NCI-H1417 treated with DMSO at 0.1 percent for 48 hours (cell line): ENCODE data around the gene PER2.
"Not testable (repeated sequence)": the region's sequence is repeated elsewhere in the genome, so short reads cannot be mapped to it uniquely, and the experiment has no call there.

Experiments used
- DNase-seq: peaks from one replicate; lab custom pipeline; 2025; lab: John Stamatoyannopoulos, UW

PER2 gene

DNA sequence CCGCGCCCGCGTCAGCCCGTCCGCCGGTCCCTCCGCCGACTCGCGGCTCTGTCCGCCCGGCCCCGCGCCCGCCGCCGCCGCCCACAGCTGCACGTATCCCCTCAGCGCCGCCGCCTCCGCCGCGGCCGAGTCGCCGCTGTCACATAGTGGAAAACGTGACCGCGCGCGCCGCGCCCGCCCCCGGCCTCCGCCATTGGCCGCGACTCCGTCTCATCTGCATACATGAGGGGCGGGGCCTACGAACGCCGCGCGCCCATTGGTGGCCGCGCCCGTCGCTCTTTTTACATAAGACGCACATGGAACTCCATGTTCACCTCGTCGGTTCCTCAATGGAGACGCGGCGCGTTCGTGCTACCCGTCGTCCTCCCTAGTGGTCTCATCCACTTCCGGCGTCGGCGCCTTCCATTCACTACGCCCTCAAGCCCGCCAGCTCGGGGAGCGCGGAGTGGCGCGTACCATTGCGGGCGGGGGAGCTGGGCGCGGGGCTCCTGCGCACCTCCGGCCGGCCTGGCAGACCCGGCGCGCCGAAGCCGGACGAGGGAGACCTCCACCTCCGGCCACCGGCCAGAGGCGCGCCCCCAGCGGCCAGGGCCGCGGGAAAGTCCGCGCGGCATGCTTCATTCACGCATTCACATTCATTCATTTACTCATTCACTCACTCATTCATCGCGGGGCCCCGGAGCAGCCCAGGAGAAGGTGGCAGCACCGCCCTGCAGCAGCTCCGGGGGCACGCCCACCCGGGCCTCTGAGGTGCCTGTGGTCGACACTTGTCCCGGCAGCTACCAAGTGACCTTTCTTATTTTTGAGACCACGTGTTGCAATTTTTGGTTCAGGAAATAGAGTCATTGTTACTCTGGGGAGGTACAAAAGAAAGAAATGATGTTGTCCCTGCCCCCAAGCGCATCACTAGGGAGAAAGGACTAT is 502 bp upstream of the PER2 start:
- peak; percentile 92 for DNase-seq

DNA sequence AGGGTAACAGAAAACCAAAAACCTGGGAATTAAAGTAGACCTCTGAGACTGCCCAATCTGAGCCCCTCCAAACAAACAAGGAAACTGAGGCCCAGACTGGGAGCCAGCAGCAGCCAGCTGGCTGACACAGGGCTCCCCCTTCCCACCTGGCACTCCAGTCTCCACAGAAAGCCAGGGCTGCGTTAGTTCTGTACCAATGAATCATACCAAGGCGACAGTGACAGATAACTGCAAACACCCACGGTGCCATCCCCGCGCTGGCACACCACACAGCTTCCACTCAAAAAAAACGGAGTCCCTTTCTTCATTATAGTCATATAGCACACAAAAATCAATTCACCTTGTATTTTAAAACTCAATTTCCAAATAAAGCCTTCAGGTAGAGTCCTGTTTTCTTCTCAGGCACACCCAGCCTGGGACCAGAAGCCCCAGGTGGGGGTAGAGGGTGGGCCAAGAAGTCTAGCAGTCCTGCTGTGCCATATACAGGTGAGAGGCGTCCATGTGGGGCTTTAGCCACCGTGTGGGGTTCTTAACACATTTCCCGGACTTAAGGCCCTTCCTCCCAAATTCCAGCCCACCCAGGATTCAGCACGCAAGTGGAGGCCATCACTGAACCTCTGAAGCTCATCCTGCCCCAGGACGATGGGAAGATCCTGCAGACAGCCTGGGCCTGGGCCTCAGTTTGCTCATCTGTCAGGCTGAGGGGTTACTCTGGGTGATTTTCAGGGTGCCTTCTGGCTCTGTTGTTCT is 1.2 kb downstream of the PER2 start:
- no peak for DNase-seq

- DNase-seq = no peak
Measured at GRCh38 chr2:238286551-238286950, 1.9 kb downstream of the PER2 start.

DNA sequence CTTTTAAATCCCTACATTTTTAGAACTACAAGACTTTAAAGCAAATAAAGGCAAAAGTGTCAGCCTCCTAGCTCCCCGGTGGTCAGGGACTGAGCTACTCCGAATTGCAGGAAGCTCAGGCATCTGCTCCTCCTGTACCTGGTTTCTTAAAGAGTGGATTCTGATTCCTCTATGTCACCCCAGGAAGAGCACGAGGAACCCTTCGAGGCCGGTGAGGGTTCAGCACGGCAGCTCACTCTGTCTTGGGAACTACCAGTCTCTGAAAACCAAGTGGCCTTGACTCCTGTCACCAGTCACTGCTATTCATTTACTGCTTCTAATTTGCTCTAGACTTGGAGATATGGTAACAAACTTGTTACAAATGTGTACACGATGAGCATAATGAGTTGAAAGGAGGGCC is 2.3 kb downstream of the PER2 start:
- no peak for DNase-seq

DNA sequence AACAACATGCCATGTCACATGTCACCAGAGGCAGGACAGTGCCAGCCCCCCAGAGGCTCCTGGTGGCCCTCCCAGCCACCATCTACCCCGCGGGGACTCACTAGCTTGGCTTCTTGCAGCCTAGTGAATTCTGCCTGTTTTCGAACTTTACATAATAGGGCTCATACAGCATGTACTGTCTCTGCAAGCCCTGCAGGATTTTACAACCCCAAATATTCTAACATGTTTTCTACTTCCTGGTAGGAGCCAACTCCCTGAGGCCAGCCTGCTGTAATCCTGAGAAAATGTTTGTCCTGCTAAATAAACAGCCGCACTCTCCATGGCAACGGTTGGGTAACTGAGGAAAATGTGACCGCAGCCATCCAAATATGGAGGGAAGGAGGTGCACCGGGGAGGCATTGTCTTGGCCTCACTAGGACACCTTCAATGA is 2.7 kb downstream of the PER2 start:
- no peak for DNase-seq

GRCh38 chr2:238284802-238285515 is 3.5 kb downstream of the PER2 start:
- no peak for DNase-seq

- DNase-seq = no peak
Measured at GRCh38 chr2:238282861-238283738, 5.3 kb downstream of the PER2 start.

GRCh38 chr2:238281826-238282480 is 6.5 kb downstream of the PER2 start:
- no peak for DNase-seq

- no peak for DNase-seq
Measured at GRCh38 chr2:238280083-238280825, 8.2 kb downstream of the PER2 start.

DNA sequence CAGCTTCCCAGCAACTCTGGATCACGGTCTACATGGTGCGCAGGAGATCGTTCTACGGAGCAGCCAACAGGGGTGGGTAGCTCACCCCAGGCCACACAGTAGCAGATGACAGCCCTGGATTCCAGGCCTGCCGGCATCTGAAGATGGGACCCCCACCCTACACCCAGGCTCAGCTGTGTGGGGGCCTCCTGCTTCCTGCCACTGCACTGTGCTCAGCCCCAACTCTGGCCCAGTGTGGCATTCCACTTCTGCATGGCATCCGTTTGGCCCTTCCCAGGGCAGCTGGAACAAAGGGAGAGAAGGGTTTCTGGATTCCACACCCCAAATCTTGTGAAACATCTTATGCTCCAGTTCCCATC is 9.1 kb downstream of the PER2 start:
- DNase-seq = no peak

GRCh38 chr2:238278626-238279323 is 9.6 kb downstream of the PER2 start:
- DNase-seq = no peak

- DNase-seq = no peak
Measured at GRCh38 chr2:238277695-238278094, 10.7 kb downstream of the PER2 start.

GRCh38 chr2:238274152-238274865 is 14.1 kb downstream of the PER2 start:
- DNase-seq = no peak

GRCh38 chr2:238273433-238273832 is 15.0 kb downstream of the PER2 start:
- not testable (repeated sequence) for DNase-seq

DNA sequence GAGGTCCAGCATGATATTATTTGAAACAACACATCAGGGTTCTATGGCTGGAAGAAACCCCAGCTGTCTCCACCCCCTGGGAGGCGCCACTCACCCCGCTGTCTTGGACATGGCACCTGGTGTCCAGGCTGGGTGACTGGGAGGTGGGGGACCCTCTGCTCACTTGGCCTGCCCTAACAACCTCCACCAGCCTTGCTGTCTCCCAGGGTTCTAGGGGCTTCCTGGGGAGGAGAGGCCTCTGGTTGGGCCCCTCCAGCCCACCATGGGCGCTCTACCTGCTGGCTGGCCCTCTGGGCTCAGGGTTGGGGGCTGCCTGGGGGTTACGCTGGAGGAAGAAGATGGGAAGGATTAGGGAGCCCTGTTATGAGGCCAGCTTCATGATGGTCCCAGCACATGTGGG is 16.3 kb downstream of the PER2 start:
- DNase-seq = no peak

GRCh38 chr2:238271686-238272085 is 16.7 kb downstream of the PER2 start:
- DNase-seq = not testable (repeated sequence)

- DNase-seq = no peak
Measured at GRCh38 chr2:238271061-238271554, 17.3 kb downstream of the PER2 start.

DNA sequence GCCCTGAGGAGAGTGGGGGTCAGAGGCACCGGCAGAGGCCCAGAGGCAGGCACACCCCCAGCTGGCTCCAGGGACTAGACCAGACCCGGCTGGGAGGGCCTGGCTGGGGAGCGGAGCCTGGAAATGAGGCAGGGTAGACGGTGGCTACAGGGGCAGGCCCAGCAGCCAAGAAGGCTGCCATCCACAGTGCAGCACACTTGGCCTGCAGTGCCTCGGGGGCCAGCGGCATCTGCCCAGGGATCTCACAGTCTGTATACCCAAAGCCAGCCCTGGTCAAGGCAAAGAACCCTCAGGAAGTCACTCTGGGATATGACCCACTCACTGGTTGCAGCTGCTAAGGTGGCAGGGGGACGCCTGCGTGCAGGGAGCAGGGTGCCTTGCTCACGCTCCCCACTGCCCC is 17.8 kb downstream of the PER2 start:
- no peak for DNase-seq

DNA sequence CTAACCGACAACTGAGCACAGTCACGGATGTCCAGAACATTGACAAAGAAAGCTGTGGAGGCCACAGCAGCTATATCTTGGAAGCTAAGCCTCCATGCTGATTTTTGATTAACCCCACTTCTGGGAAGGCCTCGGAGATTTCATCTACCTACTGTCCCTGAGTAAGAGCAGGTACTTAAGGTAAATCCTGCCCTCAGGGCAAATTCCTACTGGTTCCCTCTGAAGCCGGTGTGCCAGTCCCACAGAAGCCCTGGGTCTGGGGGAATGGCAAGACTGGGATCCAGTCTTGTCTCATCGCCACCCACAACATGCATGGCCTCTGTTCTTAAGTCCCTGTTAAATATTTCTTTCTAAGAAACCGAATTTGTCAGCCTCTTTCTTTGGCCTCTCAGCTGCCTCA is 18.7 kb downstream of the PER2 start:
- no peak for DNase-seq
